Prostate gland (tissue), 2 donors: ENCODE results near the gene NDST1.

Experiments
- CTCF ChIP-seq, 4 experiments: fragments of 200-600 bp in 2 of 4; fragments of 450-650 bp in 2 of 4; sonication (generic) in 2 of 4; IDR thresholded peaks; 1 replicate in 3 of 4; 2 replicates in 1 of 4; pipeline ENCODE4 v1.5.1; 2016 to 2019; ENCODE audit warnings: antibody characterized with exemption in 4 of 4, mild to moderate bottlenecking in 2 of 4, moderate library complexity in 2 of 4
- POLR2AphosphoS5 ChIP-seq: sonication (generic); formaldehyde crosslinking; IDR thresholded peaks from one replicate; pipeline ENCODE4 v1.6.1; 2017; ENCODE audit warnings: antibody characterized with exemption

- no peak for TF ChIP-seq POLR2AphosphoS5
- no peak for TF ChIP-seq CTCF (IDR thresholded peaks at IDR 0.05)
Observed at GRCh38 chr5:150485693-150486401, 22.1 kb upstream of the NDST1 start.
